HEK293 (cell line): ENCODE data around the gene DLGAP4.

Source experiments
- CTCF ChIA-PET: fragments of 350-600 bp; formaldehyde crosslinking; extraction: SDS; loops from one replicate; lab custom pipeline; 2021; ENCODE audit warnings: antibody characterized with exemption; lab: Yijun Ruan, JAX
- POLR2A ChIA-PET: fragments of 300-600 bp; formaldehyde crosslinking; extraction: SDS; loops from one replicate; lab custom pipeline; 2020; ENCODE audit warnings: antibody characterized with exemption, inconsistent platforms; lab: Yijun Ruan, JAX
- H3K27ac ChIP-seq: fragments of 200-500 bp; sonication (Bioruptor generic); 2 replicates; pipeline ENCODE4 v1.5.1; 2014; ENCODE audit warnings: low read depth, low read length, control low read depth, inconsistent platforms; ENCODE audit errors: extremely low read depth
- H3K36me3 ChIP-seq, 2 experiments: fragments of 200-500 bp in 1 of 2; sonication (Bioruptor generic) in 1 of 2; 1 replicate in 1 of 2; 2 replicates in 1 of 2; pipeline ENCODE4 v1.5.1; 2014 to 2017; ENCODE audit warnings: inconsistent platforms in 2 of 2, low read length in 2 of 2; ENCODE audit not compliant: control insufficient read depth in 2 of 2, insufficient read depth in 1 of 2
- H3K4me1 ChIP-seq: fragments of 200-500 bp; sonication (Bioruptor generic); 2 replicates; pipeline ENCODE4 v1.5.1; 2014; ENCODE audit warnings: mild to moderate bottlenecking, low read length, inconsistent platforms; ENCODE audit not compliant: control insufficient read depth, insufficient read depth
- H3K4me3 ChIP-seq: 2 replicates; pipeline ENCODE4 v1.5.1; 2011; ENCODE audit warnings: low read depth, mild to moderate bottlenecking, control low read depth, low read length, moderate library complexity
- H3K9me3 ChIP-seq: fragments of 200-500 bp; sonication (Bioruptor generic); 2 replicates; pipeline ENCODE4 v1.5.1; 2014; ENCODE audit warnings: low read depth, low read length, inconsistent platforms; ENCODE audit not compliant: control insufficient read depth, insufficient read depth
- AEBP2 ChIP-seq: fragments of 450-650 bp; formaldehyde crosslinking; IDR thresholded peaks from 2 replicates; pipeline ENCODE4 v1.5.1; 2016; ENCODE audit warnings: missing biosample characterization, missing genetic modification characterization, borderline replicate concordance
- GFI1B ChIP-seq: fragments of 450-650 bp; formaldehyde crosslinking; IDR thresholded peaks from 2 replicates; pipeline ENCODE4 v1.5.1; 2016; ENCODE audit warnings: missing biosample characterization, missing genetic modification characterization
- KLF9 ChIP-seq: fragments of 450-650 bp; formaldehyde crosslinking; IDR thresholded peaks from 2 replicates; pipeline ENCODE4 v1.5.1; 2016; ENCODE audit warnings: missing biosample characterization, missing genetic modification characterization, low read depth
- MZF1 ChIP-seq: fragments of 450-650 bp; formaldehyde crosslinking; IDR thresholded peaks from 2 replicates; pipeline ENCODE4 v1.5.1; 2017; ENCODE audit warnings: missing biosample characterization, missing genetic modification characterization, borderline replicate concordance
- OVOL3 ChIP-seq: fragments of 450-650 bp; formaldehyde crosslinking; IDR thresholded peaks from 2 replicates; pipeline ENCODE4 v1.5.1; 2016; ENCODE audit warnings: missing biosample characterization, missing genetic modification characterization
- PBX3 ChIP-seq: sonication (generic); formaldehyde crosslinking; IDR thresholded peaks from 2 replicates; pipeline ENCODE4 v1.8.1; 2022; ENCODE audit warnings: mild to moderate bottlenecking, moderate library complexity, missing genetic modification reagents
- PRDM2 ChIP-seq: fragments of 450-650 bp; formaldehyde crosslinking; IDR thresholded peaks from 2 replicates; pipeline ENCODE4 v1.5.1; 2016; ENCODE audit warnings: missing biosample characterization, missing genetic modification characterization, borderline replicate concordance
- SALL2 ChIP-seq: fragments of 450-650 bp; formaldehyde crosslinking; IDR thresholded peaks from 2 replicates; pipeline ENCODE4 v1.5.0; 2017; ENCODE audit warnings: missing biosample characterization, mild to moderate bottlenecking, missing genetic modification characterization, borderline replicate concordance
- ZFP3 ChIP-seq: fragments of 450-650 bp; formaldehyde crosslinking; IDR thresholded peaks from 2 replicates; pipeline ENCODE4 v1.5.1; 2016; ENCODE audit warnings: low read depth, missing biosample characterization, missing genetic modification characterization
- ZNF18 ChIP-seq: fragments of 450-650 bp; formaldehyde crosslinking; IDR thresholded peaks from 2 replicates; pipeline ENCODE4 v1.5.1; 2016; ENCODE audit warnings: missing biosample characterization, missing genetic modification characterization
- ZNF19 ChIP-seq: fragments of 450-650 bp; formaldehyde crosslinking; IDR thresholded peaks from 2 replicates; pipeline ENCODE4; 2016; ENCODE audit warnings: missing biosample characterization, missing genetic modification characterization, low read depth
- ZNF335 ChIP-seq: fragments of 450-650 bp; formaldehyde crosslinking; conservative IDR thresholded peaks from 2 replicates; pipeline ENCODE4 v1.5.1; 2016; ENCODE audit warnings: missing biosample characterization, missing genetic modification characterization
- ZNF426 ChIP-seq: fragments of 450-650 bp; formaldehyde crosslinking; IDR thresholded peaks from 2 replicates; pipeline ENCODE4 v1.5.1; 2017; ENCODE audit warnings: missing biosample characterization, missing genetic modification characterization, mild to moderate bottlenecking, inconsistent platforms, moderate library complexity
- ZNF501 ChIP-seq: fragments of 450-650 bp; formaldehyde crosslinking; IDR thresholded peaks from 2 replicates; pipeline ENCODE4 v1.5.1; 2016; ENCODE audit warnings: missing biosample characterization, missing genetic modification characterization
- ZNF580 ChIP-seq: fragments of 450-650 bp; formaldehyde crosslinking; IDR thresholded peaks from 2 replicates; pipeline ENCODE4 v1.5.1; 2016; ENCODE audit warnings: missing biosample characterization, missing genetic modification characterization
- ZNF626 ChIP-seq: fragments of 450-650 bp; sonication (Bioruptor Pico); formaldehyde crosslinking; IDR thresholded peaks from 2 replicates; pipeline ENCODE4 v1.5.1; 2018; ENCODE audit warnings: missing biosample characterization, missing genetic modification characterization, inconsistent platforms
- ZNF776 ChIP-seq: fragments of 450-650 bp; formaldehyde crosslinking; IDR thresholded peaks from 2 replicates; pipeline ENCODE4 v1.5.0; 2017; ENCODE audit warnings: missing biosample characterization, missing genetic modification characterization, borderline replicate concordance
- ZXDB ChIP-seq: fragments of 450-650 bp; formaldehyde crosslinking; IDR thresholded peaks from 2 replicates; pipeline ENCODE4 v1.5.1; 2016; ENCODE audit warnings: missing biosample characterization, missing genetic modification characterization

DLGAP4 gene

GRCh38 chr20:36279776-36280175 lies 26.4 kb upstream of the DLGAP4 start:
- Histone ChIP-seq H3K4me1 (no peaks in the 10 kb centered on the region), H3K36me3 (no peaks in the 10 kb centered on the region), H3K9me3 (no peaks in the 10 kb centered on the region), H3K27ac (no peak overlapping the region), H3K4me3 (no peak overlapping the region)
- CTCF ChIA-PET: no interaction called here
- POLR2A ChIA-PET: no interaction called here
- TF ChIP-seq ZNF776 (no peak), GFI1B (no peak), ZNF580 (tag by site-specific recombination) (no peak), AEBP2 (no peak), ZXDB (tag by site-specific recombination) (no peak), PRDM2 (tag by site-specific recombination) (no peak), ZNF18 (tag by site-specific recombination) (no peak), ZNF335 (tag by site-specific recombination) (no peak), KLF9 (tag by site-specific recombination) (no peak), PBX3 (no peak), ZNF501 (tag by site-specific recombination) (no peak), ZNF626 (no peak), OVOL3 (tag by site-specific recombination) (no peak), ZFP3 (tag by site-specific recombination) (no peak), ZNF19 (tag by site-specific recombination) (no peak), MZF1 (tag by site-specific recombination) (no peak), ZNF426 (tag by site-specific recombination) (no peak), SALL2 (tag by site-specific recombination) (no peak)
